Neural crest cell (in vitro differentiated cells): ENCODE results near the gene SMG6. TPM values are rescaled to one million over a fixed set of nuclear protein-coding genes. Genes with fewer than 3 reads are reported as not detected.

Experiments
- DNase-seq: peaks from one replicate; pipeline ENCODE4 v3.0.0; 2021; ENCODE audit warnings: low read depth, mixed read lengths, low spot score
- H3K27ac Mint-ChIP-seq: one replicate; pipeline ENCODE4 v1.8.0; 2021; ENCODE audit warnings: mild to moderate bottlenecking, mixed read lengths; ENCODE audit not compliant: unreplicated experiment
- H3K27me3 Mint-ChIP-seq: 2 replicates; pipeline ENCODE4 v1.8.0; 2021; ENCODE audit warnings: low read depth, mild to moderate bottlenecking, mixed read lengths
- H3K36me3 Mint-ChIP-seq: 2 replicates; pipeline ENCODE4 v1.8.0; 2021; ENCODE audit warnings: low read depth, mild to moderate bottlenecking, mixed read lengths
- H3K4me1 Mint-ChIP-seq: 2 replicates; pipeline ENCODE4 v1.8.0; 2021; ENCODE audit warnings: mixed read lengths
- H3K4me3 Mint-ChIP-seq: one replicate; pipeline ENCODE4 v1.8.0; 2021; ENCODE audit warnings: mild to moderate bottlenecking, mixed read lengths
- H3K9me3 Mint-ChIP-seq: 2 replicates; pipeline ENCODE4 v1.8.0; 2021; ENCODE audit warnings: mixed read lengths
- total RNA-seq: library from RNA; stranded (reverse); gene quantifications from 2 replicates; pipeline ENCODE4 v1.2.1, GENCODE V29; 2021
- TF ChIP-seq, protein P1 (sequence below): fragments of 200-600 bp; sonication (generic); conservative IDR thresholded peaks from 2 replicates; pipeline ENCODE4 v1.5.0; 2021; ENCODE audit warnings: antibody characterized with exemption, mild to moderate bottlenecking

The SMG6 gene
- total RNA-seq, 1 donor from 2014 or later: 57.2 TPM

DNA sequence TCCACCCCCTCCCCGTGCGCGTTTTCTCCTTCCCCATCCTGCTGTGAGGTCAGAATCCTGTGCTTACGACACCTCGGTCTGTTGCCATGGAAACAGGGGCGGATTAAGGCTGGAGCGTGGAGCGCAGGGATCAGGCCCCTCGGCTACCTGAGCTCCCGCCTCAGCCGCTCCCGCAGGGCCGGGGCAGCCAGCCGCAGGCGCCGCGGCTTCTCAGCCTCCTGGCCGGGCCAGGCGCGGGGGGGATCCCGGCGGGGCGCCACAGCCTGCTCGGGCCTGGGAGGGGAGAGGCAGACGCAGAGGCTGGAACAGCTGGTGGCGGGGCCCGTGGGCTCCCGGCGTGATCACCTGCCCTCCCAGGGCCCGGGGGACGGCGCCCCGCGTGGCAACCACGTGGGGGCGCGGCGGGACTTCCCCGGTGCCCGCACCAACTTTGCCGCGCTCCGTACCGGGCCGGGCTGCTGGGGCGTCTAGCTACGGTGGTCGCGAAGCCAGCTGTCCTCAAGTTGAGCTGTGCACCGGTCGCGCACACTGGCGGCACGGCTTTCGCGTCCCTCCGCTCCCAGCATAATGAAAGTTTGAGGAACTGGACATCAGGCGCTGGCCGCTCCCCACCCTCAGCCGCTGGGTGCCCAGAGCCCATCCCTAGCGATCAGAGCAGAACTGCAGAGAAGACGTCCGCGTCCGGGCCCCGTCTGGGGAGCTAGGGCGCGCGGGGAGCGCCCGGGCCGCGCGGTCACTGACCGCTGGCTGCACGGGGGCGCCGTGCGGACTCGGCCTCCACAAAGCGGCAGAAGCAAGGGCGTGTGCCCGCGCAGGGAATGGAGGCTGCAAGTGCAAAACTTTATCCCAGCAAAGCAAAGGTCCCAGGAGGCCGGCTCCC lies 279.7 kb downstream of the SMG6 start:
- Mint-ChIP-seq H3K27me3 (peaks cover 87% of the 10 kb centered on the region), H3K9me3 (no peaks in the 10 kb centered on the region), H3K4me1 (peaks cover 18% of the 10 kb centered on the region), H3K36me3 (no peaks in the 10 kb centered on the region), H3K4me3 (peak overlapping the region; percentile 79), H3K27ac (no peak overlapping the region)
- TF ChIP-seq, protein P1, sequence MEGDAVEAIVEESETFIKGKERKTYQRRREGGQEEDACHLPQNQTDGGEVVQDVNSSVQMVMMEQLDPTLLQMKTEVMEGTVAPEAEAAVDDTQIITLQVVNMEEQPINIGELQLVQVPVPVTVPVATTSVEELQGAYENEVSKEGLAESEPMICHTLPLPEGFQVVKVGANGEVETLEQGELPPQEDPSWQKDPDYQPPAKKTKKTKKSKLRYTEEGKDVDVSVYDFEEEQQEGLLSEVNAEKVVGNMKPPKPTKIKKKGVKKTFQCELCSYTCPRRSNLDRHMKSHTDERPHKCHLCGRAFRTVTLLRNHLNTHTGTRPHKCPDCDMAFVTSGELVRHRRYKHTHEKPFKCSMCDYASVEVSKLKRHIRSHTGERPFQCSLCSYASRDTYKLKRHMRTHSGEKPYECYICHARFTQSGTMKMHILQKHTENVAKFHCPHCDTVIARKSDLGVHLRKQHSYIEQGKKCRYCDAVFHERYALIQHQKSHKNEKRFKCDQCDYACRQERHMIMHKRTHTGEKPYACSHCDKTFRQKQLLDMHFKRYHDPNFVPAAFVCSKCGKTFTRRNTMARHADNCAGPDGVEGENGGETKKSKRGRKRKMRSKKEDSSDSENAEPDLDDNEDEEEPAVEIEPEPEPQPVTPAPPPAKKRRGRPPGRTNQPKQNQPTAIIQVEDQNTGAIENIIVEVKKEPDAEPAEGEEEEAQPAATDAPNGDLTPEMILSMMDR: no peak
- DNase-seq: no peak

DNA sequence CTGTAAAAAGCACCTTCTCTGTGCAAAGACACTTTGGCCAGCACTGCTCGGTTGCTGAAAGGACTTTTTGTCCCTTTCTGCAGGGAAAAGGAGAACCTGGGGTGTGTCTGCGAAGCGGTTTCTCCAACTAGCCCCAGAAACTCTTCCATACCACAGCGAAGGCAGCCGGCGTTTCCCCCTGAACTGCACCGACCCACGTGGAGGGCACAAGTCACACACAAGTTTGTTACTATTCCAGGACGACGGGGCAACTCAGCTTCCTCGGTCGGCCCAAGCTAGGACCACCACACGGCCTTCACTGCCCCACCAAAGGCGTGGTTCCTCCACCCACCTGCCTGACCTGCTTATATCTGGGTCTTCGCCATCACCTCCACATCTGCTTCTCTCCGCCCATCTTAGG lies 280.3 kb downstream of the SMG6 start:
- DNase-seq: no peak
- H3K9me3 Mint-ChIP-seq: no peaks in the 10 kb centered on the region
- TF ChIP-seq, protein P1: no peak
- peaks cover 87% of the 10 kb centered on the region for H3K27me3 Mint-ChIP-seq
- no peak overlapping the region for H3K27ac Mint-ChIP-seq
- H3K36me3 Mint-ChIP-seq: no peaks in the 10 kb centered on the region
- peak overlapping the region; percentile 72 for H3K4me3 Mint-ChIP-seq
- peaks cover 22% of the 10 kb centered on the region for H3K4me1 Mint-ChIP-seq

DNA sequence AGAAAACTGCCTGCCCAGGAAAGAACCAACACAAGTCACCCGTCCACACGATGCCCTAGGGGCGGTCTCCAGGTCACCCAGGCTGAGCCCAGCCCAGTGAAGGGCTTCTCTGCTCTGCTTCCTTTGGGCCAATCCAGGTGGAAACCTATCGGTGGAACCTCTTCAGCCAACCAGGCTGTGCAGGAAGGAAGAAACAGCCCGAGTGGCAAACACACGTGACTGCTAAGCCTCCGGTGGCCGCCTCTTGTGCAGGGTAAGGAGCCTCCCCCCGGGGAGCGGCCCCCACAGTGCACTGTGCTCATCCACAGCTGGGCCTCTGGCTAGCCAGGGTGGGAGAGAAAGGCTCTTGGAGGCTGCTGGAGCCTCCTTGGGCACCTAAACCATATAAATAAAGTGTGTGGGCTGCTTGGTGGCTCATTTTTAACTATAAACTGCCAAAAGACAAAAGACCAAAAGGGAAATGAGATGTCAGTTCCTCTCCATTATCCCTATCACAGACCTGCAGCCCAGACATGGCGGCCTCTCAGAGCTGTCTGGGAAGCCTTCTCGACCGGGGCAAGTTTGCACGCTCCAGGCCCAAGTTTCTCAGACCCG lies 280.8 kb downstream of the SMG6 start:
- Mint-ChIP-seq H3K36me3 (no peaks in the 10 kb centered on the region), H3K27me3 (peaks cover 87% of the 10 kb centered on the region), H3K4me1 (peaks cover 24% of the 10 kb centered on the region), H3K27ac (no peak overlapping the region), H3K9me3 (no peaks in the 10 kb centered on the region), H3K4me3 (peak overlapping the region; percentile 72)
- DNase-seq: no peak
- TF ChIP-seq, protein P1: no peak

DNA sequence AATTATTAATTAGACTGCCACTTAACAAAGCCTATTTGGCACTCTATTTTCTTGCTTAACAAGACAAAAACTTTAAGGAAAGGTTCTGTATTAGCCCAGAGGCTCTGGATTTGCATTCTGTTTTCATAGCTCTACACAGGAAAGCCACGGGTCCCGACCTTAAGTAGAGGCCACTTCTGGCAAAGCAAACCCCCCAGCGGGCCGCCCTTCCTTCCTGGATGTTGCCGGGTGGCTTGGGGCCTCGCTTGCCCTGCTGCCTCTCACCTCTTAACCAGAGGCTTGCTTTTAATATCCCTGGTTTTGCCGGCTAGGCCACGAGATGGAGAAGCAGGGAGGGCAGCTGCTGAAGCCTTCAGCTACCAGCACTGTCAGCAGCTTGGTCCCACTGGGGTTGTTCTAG lies 282.9 kb downstream of the SMG6 start:
- Mint-ChIP-seq H3K4me1 (peaks cover 23% of the 10 kb centered on the region), H3K4me3 (no peak overlapping the region), H3K36me3 (no peaks in the 10 kb centered on the region), H3K27ac (no peak overlapping the region), H3K9me3 (no peaks in the 10 kb centered on the region), H3K27me3 (peaks cover 77% of the 10 kb centered on the region)
- TF ChIP-seq, protein P1: no peak
- no peak for DNase-seq

DNA sequence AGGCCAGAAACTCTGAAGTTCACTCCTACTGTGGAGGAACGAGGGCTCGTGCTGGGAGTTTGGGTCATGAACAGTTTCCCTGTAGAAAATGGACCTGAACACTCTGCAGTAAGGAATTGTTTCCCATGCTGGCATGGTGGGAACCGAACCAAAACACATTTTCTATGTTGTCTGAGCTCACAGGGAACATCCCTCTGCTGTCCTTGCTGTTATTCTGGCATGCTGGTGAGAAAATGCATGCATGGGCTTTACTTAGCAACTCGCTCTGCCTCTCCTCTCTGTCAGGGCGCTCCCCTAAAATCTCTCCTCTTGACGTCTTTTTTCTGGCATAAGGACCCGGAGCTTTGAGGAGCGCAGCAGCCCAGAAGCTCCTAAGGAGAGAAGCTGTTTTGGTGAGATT lies 283.9 kb downstream of the SMG6 start:
- H3K4me3 Mint-ChIP-seq: no peak overlapping the region
- TF ChIP-seq, protein P1: no peak
- H3K4me1 Mint-ChIP-seq: peaks cover 23% of the 10 kb centered on the region
- no peak for DNase-seq
- H3K9me3 Mint-ChIP-seq: no peaks in the 10 kb centered on the region
- H3K27me3 Mint-ChIP-seq: peaks cover 73% of the 10 kb centered on the region
- H3K36me3 Mint-ChIP-seq: no peaks in the 10 kb centered on the region
- H3K27ac Mint-ChIP-seq: no peak overlapping the region
